Neural crest cell (in vitro differentiated cells): Measurements from ENCODE around the gene DSC2. TPM values are rescaled to one million over a fixed set of nuclear protein-coding genes. Genes with fewer than 3 reads are reported as not detected.
"Not testable (repeated sequence)": the region's sequence is repeated elsewhere in the genome, so short reads cannot be mapped to it uniquely, and the experiment has no call there.

Source experiments
- DNase-seq: peaks from one replicate; pipeline ENCODE4 v3.0.0; 2021; ENCODE audit warnings: low read depth, mixed read lengths, low spot score
- H3K27ac Mint-ChIP-seq: one replicate; pipeline ENCODE4 v1.8.0; 2021; ENCODE audit warnings: mild to moderate bottlenecking, mixed read lengths; ENCODE audit not compliant: unreplicated experiment
- H3K27me3 Mint-ChIP-seq: 2 replicates; pipeline ENCODE4 v1.8.0; 2021; ENCODE audit warnings: low read depth, mild to moderate bottlenecking, mixed read lengths
- H3K36me3 Mint-ChIP-seq: 2 replicates; pipeline ENCODE4 v1.8.0; 2021; ENCODE audit warnings: low read depth, mild to moderate bottlenecking, mixed read lengths
- H3K4me1 Mint-ChIP-seq: 2 replicates; pipeline ENCODE4 v1.8.0; 2021; ENCODE audit warnings: mixed read lengths
- H3K4me3 Mint-ChIP-seq: one replicate; pipeline ENCODE4 v1.8.0; 2021; ENCODE audit warnings: mild to moderate bottlenecking, mixed read lengths
- H3K9me3 Mint-ChIP-seq: 2 replicates; pipeline ENCODE4 v1.8.0; 2021; ENCODE audit warnings: mixed read lengths
- total RNA-seq: library from RNA; stranded (reverse); gene quantifications from 2 replicates; pipeline ENCODE4 v1.2.1, GENCODE V29; 2021
- TF ChIP-seq, protein P1 (sequence below): fragments of 200-600 bp; sonication (generic); conservative IDR thresholded peaks from 2 replicates; pipeline ENCODE4 v1.5.0; 2021; ENCODE audit warnings: antibody characterized with exemption, mild to moderate bottlenecking

DSC2 gene
- total RNA-seq, 1 donor from 2014 or later, result 9.8 TPM

DNA sequence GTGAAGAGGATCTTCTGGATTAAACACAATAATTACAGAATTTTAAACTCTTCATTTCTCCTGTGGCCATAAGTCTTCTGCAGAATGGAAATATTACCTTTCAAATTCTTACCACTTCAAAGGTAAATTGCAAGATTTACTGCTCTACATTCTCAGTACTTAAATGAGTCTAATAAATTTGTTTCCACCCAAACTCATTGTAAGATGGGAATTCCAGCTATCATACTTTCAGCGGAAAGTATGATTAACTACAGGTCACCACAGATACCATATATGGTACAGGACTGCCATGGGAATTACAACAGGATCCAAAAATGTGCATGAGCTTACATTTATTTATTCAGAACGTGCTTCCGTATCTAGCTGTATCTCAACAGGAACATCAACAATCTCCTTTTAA lies 62.8 kb downstream of the DSC2 start:
- Mint-ChIP-seq H3K27me3 (peaks cover 73% of the 10 kb centered on the region), H3K4me1 (peaks cover 23% of the 10 kb centered on the region), H3K36me3 (peaks cover 5% of the 10 kb centered on the region), H3K4me3 (no peak overlapping the region), H3K9me3 (no peaks in the 10 kb centered on the region), H3K27ac (no peak overlapping the region)
- TF ChIP-seq, protein P1, sequence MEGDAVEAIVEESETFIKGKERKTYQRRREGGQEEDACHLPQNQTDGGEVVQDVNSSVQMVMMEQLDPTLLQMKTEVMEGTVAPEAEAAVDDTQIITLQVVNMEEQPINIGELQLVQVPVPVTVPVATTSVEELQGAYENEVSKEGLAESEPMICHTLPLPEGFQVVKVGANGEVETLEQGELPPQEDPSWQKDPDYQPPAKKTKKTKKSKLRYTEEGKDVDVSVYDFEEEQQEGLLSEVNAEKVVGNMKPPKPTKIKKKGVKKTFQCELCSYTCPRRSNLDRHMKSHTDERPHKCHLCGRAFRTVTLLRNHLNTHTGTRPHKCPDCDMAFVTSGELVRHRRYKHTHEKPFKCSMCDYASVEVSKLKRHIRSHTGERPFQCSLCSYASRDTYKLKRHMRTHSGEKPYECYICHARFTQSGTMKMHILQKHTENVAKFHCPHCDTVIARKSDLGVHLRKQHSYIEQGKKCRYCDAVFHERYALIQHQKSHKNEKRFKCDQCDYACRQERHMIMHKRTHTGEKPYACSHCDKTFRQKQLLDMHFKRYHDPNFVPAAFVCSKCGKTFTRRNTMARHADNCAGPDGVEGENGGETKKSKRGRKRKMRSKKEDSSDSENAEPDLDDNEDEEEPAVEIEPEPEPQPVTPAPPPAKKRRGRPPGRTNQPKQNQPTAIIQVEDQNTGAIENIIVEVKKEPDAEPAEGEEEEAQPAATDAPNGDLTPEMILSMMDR, result no peak
- DNase-seq, result no peak

DNA sequence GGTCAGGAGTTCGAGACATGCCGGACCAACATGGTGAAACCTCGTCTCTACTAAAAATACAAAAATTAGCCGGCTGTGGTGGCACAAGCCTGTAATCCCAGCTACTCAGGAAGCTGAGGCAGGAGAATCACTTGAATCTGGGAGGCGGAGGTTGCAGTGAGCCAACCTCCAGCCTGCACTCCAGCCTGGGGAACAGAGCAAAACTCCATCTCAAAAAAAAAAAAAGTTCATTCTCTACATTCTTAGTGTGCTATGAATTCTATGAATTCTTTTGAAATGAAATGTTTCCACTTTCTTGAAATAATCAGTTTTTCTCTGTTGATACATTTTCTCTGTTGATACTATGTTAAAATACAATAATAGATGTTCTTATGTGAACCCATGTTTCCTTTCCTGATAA lies 64.5 kb downstream of the DSC2 start:
- not testable (repeated sequence) for H3K9me3 Mint-ChIP-seq, H3K27ac Mint-ChIP-seq

DNA sequence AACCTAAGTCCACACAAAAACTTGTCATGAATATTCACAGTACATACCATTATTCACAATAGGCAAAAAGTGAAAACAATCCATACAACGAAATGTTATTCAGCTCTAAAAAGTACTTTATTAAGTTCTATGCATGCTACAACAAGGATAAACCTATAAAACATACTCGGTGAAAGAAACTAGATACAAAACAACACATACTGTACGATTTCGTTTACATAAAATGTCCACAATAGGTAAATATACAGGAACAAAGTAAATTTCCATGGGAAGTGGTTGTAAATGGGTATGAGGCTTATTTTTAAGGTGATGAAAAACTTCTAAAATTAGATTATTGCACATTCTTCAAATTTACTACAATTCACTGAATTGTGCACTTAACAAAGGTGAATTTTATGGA lies 67.7 kb downstream of the DSC2 start:
- peaks cover 24% of the 10 kb centered on the region for H3K27me3 Mint-ChIP-seq
- H3K36me3 Mint-ChIP-seq, result no peaks in the 10 kb centered on the region
- H3K27ac Mint-ChIP-seq, result no peak overlapping the region
- H3K4me3 Mint-ChIP-seq, result no peak overlapping the region
- DNase-seq, result no peak
- TF ChIP-seq, protein P1, result no peak
- H3K4me1 Mint-ChIP-seq, result no peaks in the 10 kb centered on the region
- no peaks in the 10 kb centered on the region for H3K9me3 Mint-ChIP-seq

More for the DNA sequence above, 64.5 kb downstream of the DSC2 start:
- peaks cover 56% of the 10 kb centered on the region for H3K27me3 Mint-ChIP-seq
- H3K36me3 Mint-ChIP-seq, DNase-seq, H3K4me3 Mint-ChIP-seq: not testable (repeated sequence)
- peaks cover 18% of the 10 kb centered on the region for H3K4me1 Mint-ChIP-seq

DNA sequence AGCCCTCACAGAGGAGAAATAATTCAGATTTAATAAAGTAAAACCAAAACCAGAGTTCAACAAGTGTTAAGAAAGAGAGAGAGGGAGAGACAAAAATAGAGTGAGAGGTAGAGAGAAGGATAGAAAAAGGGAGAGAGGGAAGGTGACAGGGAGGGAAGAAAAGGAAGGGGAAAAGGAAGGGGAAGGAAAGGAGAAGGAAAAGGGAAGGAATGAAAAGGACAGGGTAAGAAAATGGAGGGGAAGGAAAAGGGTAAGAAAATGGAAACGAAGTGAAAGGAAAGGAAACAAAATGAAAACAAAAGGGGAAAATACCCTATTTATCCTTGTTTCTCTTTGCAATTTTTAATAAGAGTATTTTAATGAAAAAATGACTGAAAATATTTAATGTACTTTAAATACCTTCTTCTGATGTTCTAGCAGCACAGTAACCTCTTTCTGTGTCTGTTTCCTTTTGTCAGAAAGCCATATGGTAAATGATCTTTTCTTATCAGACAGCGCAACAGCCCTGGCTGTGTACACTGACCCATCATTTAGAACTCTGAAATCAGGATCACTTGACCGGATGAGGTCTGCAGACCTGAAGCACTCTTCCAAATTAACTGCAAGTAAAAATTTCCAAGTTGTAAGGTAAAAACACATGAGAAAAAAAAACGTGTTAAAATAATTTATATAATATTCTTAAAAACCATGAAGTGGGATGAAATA lies 71.5 kb downstream of the DSC2 start:
- Mint-ChIP-seq H3K36me3 (no peaks in the 10 kb centered on the region), H3K4me3 (no peak overlapping the region), H3K27ac (no peak overlapping the region), H3K9me3 (no peaks in the 10 kb centered on the region), H3K4me1 (no peaks in the 10 kb centered on the region), H3K27me3 (peaks cover 23% of the 10 kb centered on the region)
- TF ChIP-seq, protein P1, result no peak
- no peak for DNase-seq

DNA sequence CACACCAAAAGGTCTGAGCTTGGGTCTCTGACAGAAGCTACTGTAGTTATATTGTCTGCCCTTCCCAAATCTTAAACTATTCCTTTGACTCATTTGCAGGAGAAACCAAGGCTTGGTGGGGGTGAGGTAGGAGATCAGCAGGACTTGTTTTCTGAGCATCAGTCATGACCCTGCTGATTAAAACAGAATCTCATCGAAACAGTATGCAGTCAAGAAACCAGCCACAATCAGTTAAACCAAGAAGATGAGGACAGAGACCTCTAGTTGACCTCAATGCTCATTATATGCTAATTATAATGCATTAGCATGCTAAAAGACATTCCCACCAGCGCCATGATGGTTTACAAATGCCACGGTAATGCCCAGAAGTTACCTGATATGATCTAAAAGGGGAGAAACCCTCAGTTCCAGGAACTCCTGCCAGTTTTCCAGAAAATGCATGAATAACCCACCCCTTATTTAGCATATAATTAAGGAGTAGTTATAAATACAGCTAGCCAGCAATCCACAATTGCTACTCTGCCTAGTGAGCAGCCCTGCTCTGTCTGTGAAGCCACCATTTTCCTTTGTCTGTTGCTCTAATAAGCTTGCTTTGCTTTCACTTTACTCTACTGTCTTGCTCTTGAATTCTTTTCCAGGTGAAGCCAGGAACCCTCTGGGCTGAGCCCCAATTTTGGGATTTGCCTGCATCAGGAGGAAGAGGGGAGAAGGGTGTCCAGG lies 86.3 kb downstream of the DSC2 start:
- no peaks in the 10 kb centered on the region for H3K4me1 Mint-ChIP-seq
- H3K36me3 Mint-ChIP-seq, result no peaks in the 10 kb centered on the region
- no peak overlapping the region for H3K4me3 Mint-ChIP-seq
- TF ChIP-seq, protein P1, result no peak
- DNase-seq, result no peak
- H3K27ac Mint-ChIP-seq, result no peak overlapping the region
- H3K9me3 Mint-ChIP-seq, result no peaks in the 10 kb centered on the region
- no peaks in the 10 kb centered on the region for H3K27me3 Mint-ChIP-seq

DNA sequence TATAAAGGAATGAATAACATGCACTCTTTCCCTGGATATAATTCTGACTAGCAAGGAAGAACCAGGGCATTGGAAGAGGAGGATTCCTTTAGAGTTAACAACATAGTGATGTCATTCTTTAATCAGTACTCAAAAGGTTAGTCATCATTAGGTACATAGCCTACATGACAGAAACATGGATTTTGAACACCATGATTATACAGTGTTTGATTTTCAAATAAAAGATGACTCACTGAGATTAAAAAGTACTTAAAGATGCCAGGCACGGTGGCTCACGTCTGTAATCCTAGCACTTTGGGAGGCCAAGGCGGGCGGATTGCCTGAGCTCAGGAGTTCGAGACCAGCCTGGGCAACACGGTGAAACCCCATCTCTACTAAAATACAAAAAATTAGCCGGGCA lies 90.8 kb downstream of the DSC2 start:
- not testable (repeated sequence) for H3K36me3 Mint-ChIP-seq, H3K27me3 Mint-ChIP-seq, H3K4me1 Mint-ChIP-seq

More for the DNA sequence above, 90.8 kb downstream of the DSC2 start:
- H3K27ac Mint-ChIP-seq, H3K9me3 Mint-ChIP-seq, DNase-seq, H3K4me3 Mint-ChIP-seq: not testable (repeated sequence)
